ENCODE measurements around the gene CD7. TPM values are rescaled to one million over a fixed set of nuclear protein-coding genes. Genes with fewer than 3 reads are reported as not detected.

Gene CD7
- total and polyA plus RNA-seq, 2 donors (not counting 3 experiments of a cell fraction or from before 2014, with no cell fraction given) = not detected

- BruUV-seq (replicated peaks) = no TSS peak
- no peaks in the 10 kb centered on the region for H3K79me2 ChIP-seq (ENCODE audit: control insufficient read depth, insufficient read depth, low read length)
- DNase-seq (ENCODE audit: low read depth, low spot score) (no peak), FAIRE-seq (no peak)
- H4K20me1 ChIP-seq (replicated peaks; ENCODE audit: control insufficient read depth, extremely low read depth, insufficient read depth, low read length) = no peaks in the 10 kb centered on the region
- TF ChIP-seq GATA2 (IDR thresholded peaks at IDR 0.05; ENCODE audit: insufficient read depth, insufficient read length, low read depth, low read length) (no peak), FOS (IDR thresholded peaks at IDR 0.05; ENCODE audit: borderline replicate concordance, insufficient read depth, low read length) (no peak), MAX (IDR thresholded peaks at IDR 0.05; ENCODE audit: insufficient read depth, insufficient read length) (no peak), JUN (IDR thresholded peaks at IDR 0.05; ENCODE audit: borderline replicate concordance, insufficient read depth, insufficient read length, low read depth) (no peak), MYC (IDR thresholded peaks at IDR 0.05; ENCODE audit: low read depth, low read length) (no peak), POLR2A (IDR thresholded peaks at IDR 0.05; ENCODE audit: low read depth, low read length) (no peak), POLR2AphosphoS5 (IDR thresholded peaks at IDR 0.05; ENCODE audit: insufficient read depth, low read depth, low read length) (no peak), CTCF (IDR thresholded peaks at IDR 0.05; ENCODE audit: extremely low read depth in 1 of 2, insufficient read depth in 1 of 2, low read depth in 1 of 2, low read length in 2 of 2) (no peak), EZH2 (IDR thresholded peaks at IDR 0.05; ENCODE audit: borderline replicate concordance, low read depth, low read length, severe bottlenecking) (no peak)
- H3K4me3 ChIP-seq (replicated peaks in 1 of 3; ENCODE audit: insufficient read depth in 1 of 3, low read depth in 1 of 3, low read length in 3 of 3) = no peak overlapping the region
- intact Hi-C loops (cut with micrococcal nuclease) = no loop called here
- dilution Hi-C loops (cut with MboI; ENCODE audit: extremely low pct_ligation_motif_present, low sequenced_read_pairs) = no loop called here
- no peak overlapping the region for H3K4me2 ChIP-seq (ENCODE audit: insufficient read depth, low read length)
- H3K27me3 ChIP-seq (ENCODE audit: control insufficient read depth in 2 of 2, insufficient read depth in 2 of 2, low read length in 2 of 2) = peaks cover 2 to 3% of the 10 kb centered on the region in 2 experiments
- POLR2A ChIA-PET = no interaction called here
- H3K9me1 ChIP-seq (replicated peaks; ENCODE audit: control insufficient read depth, extremely low read depth, insufficient read depth, low read length) = no peaks in the 10 kb centered on the region
- CTCF ChIA-PET = interaction anchor here (1.4 kb wide), 1 partner anchor 12 kb away, joined by 6 read pairs; no protein-coding TSS in a partner anchor
- no peak overlapping the region for H3K9ac ChIP-seq (replicated peaks; ENCODE audit: extremely low read depth, insufficient read depth, low read length)
- no peaks in the 10 kb centered on the region for H3K9me3 ChIP-seq (replicated peaks; ENCODE audit: control insufficient read depth, insufficient read depth, low read length)
- no peaks in the 10 kb centered on the region for H3K36me3 ChIP-seq (ENCODE audit: control insufficient read depth in 2 of 2, extremely low read depth in 1 of 2, insufficient read depth in 2 of 2, low read length in 2 of 2)
- no peak overlapping the region for H2AFZ ChIP-seq (ENCODE audit: low read depth, low read length)
- no peaks in the 10 kb centered on the region for H3K4me1 ChIP-seq (ENCODE audit: control insufficient read depth, extremely low read depth, insufficient read depth, low read length)
- H3K27ac ChIP-seq (ENCODE audit: insufficient read depth, low read depth, low read length) = no peak overlapping the region
Observed at GRCh38 chr17:82311971-82312370, 5.4 kb downstream of the CD7 start.

Data from endothelial cell of umbilical vein (primary cell).